Activated T-cell treated with anti-CD3 and anti-CD28 coated beads, Interleukin-2, amount 50 U/mL, for 24 hours (primary cell): ENCODE results near the gene COQ9.

ENCODE experiments used
- DNase-seq: peaks from one replicate; pipeline ENCODE4 v3.0.0-alpha.2; 2020
- H3K27ac Mint-ChIP-seq: 2 replicates; pipeline ENCODE4 v1.8.0; 2020; ENCODE audit warnings: mild to moderate bottlenecking, mixed read lengths
- H3K27me3 Mint-ChIP-seq: 2 replicates; pipeline ENCODE4 v1.8.0; 2020; ENCODE audit warnings: mixed read lengths
- H3K36me3 Mint-ChIP-seq: 2 replicates; pipeline ENCODE4 v1.8.0; 2020; ENCODE audit warnings: low read depth, mixed read lengths
- H3K4me1 Mint-ChIP-seq: 2 replicates; pipeline ENCODE4 v1.8.0; 2020; ENCODE audit warnings: low read depth, mixed read lengths
- H3K4me3 Mint-ChIP-seq: 2 replicates; pipeline ENCODE4 v1.8.0; 2020; ENCODE audit warnings: mild to moderate bottlenecking, moderate library complexity, mixed read lengths
- H3K9me3 Mint-ChIP-seq: 2 replicates; pipeline ENCODE4 v1.8.0; 2020; ENCODE audit warnings: mixed read lengths

The COQ9 gene

GRCh38 chr16:57501492-57501891, 54.2 kb downstream of the COQ9 start:
- H3K4me1 Mint-ChIP-seq: peaks cover 9% of the 10 kb centered on the region
- no peaks in the 10 kb centered on the region for H3K9me3 Mint-ChIP-seq
- no peaks in the 10 kb centered on the region for H3K36me3 Mint-ChIP-seq
- H3K27me3 Mint-ChIP-seq: no peaks in the 10 kb centered on the region
- H3K4me3 Mint-ChIP-seq: no peak overlapping the region
- H3K27ac Mint-ChIP-seq: no peak overlapping the region
- DNase-seq: no peak

- no peaks in the 10 kb centered on the region for H3K27me3 Mint-ChIP-seq
- no peaks in the 10 kb centered on the region for H3K36me3 Mint-ChIP-seq
- H3K4me1 Mint-ChIP-seq: peaks cover 9% of the 10 kb centered on the region
- no peak for DNase-seq
- no peak overlapping the region for H3K4me3 Mint-ChIP-seq
- H3K27ac Mint-ChIP-seq: no peak overlapping the region
- no peaks in the 10 kb centered on the region for H3K9me3 Mint-ChIP-seq
Measured at GRCh38 chr16:57502048-57502775, 54.9 kb downstream of the COQ9 start.

- Mint-ChIP-seq H3K4me1 (peaks cover 9% of the 10 kb centered on the region), H3K9me3 (no peaks in the 10 kb centered on the region), H3K27me3 (no peaks in the 10 kb centered on the region), H3K36me3 (no peaks in the 10 kb centered on the region), H3K4me3 (no peak overlapping the region), H3K27ac (no peak overlapping the region)
- no peak for DNase-seq
Measured at GRCh38 chr16:57503366-57503765, 56.1 kb downstream of the COQ9 start.

- no peak for DNase-seq
- H3K27me3 Mint-ChIP-seq: no peaks in the 10 kb centered on the region
- H3K27ac Mint-ChIP-seq: no peak overlapping the region
- no peak overlapping the region for H3K4me3 Mint-ChIP-seq
- no peaks in the 10 kb centered on the region for H3K9me3 Mint-ChIP-seq
- H3K36me3 Mint-ChIP-seq: no peaks in the 10 kb centered on the region
- H3K4me1 Mint-ChIP-seq: peaks cover 9% of the 10 kb centered on the region
Measured at GRCh38 chr16:57504001-57504400, 56.7 kb downstream of the COQ9 start.

- Mint-ChIP-seq H3K9me3 (no peaks in the 10 kb centered on the region), H3K4me3 (no peak overlapping the region), H3K27me3 (no peaks in the 10 kb centered on the region), H3K4me1 (peaks cover 9% of the 10 kb centered on the region), H3K36me3 (no peaks in the 10 kb centered on the region), H3K27ac (no peak overlapping the region)
- no peak for DNase-seq
Measured at GRCh38 chr16:57504491-57504890, 57.2 kb downstream of the COQ9 start.

- no peaks in the 10 kb centered on the region for H3K9me3 Mint-ChIP-seq
- H3K27me3 Mint-ChIP-seq: no peaks in the 10 kb centered on the region
- no peaks in the 10 kb centered on the region for H3K36me3 Mint-ChIP-seq
- H3K4me3 Mint-ChIP-seq: no peak overlapping the region
- H3K27ac Mint-ChIP-seq: no peak overlapping the region
- H3K4me1 Mint-ChIP-seq: peaks cover 9% of the 10 kb centered on the region
- no peak for DNase-seq
Measured at GRCh38 chr16:57505169-57505568, 57.9 kb downstream of the COQ9 start.

- peaks cover 6% of the 10 kb centered on the region for H3K36me3 Mint-ChIP-seq
- no peak overlapping the region for H3K27ac Mint-ChIP-seq
- no peak for DNase-seq
- no peaks in the 10 kb centered on the region for H3K4me1 Mint-ChIP-seq
- no peaks in the 10 kb centered on the region for H3K27me3 Mint-ChIP-seq
- H3K4me3 Mint-ChIP-seq: no peak overlapping the region
- no peaks in the 10 kb centered on the region for H3K9me3 Mint-ChIP-seq
Measured at GRCh38 chr16:57507136-57508034, 60.1 kb downstream of the COQ9 start.

- no peak overlapping the region for H3K4me3 Mint-ChIP-seq
- H3K27ac Mint-ChIP-seq: no peak overlapping the region
- H3K9me3 Mint-ChIP-seq: no peaks in the 10 kb centered on the region
- no peaks in the 10 kb centered on the region for H3K27me3 Mint-ChIP-seq
- H3K4me1 Mint-ChIP-seq: no peaks in the 10 kb centered on the region
- no peak for DNase-seq
- peaks cover 11% of the 10 kb centered on the region for H3K36me3 Mint-ChIP-seq
Measured at GRCh38 chr16:57508035-57508425, 60.8 kb downstream of the COQ9 start.

GRCh38 chr16:57509231-57509923, 62.1 kb downstream of the COQ9 start:
- peaks cover 21% of the 10 kb centered on the region for H3K36me3 Mint-ChIP-seq
- H3K4me3 Mint-ChIP-seq: no peak overlapping the region
- no peaks in the 10 kb centered on the region for H3K27me3 Mint-ChIP-seq
- no peak overlapping the region for H3K27ac Mint-ChIP-seq
- H3K4me1 Mint-ChIP-seq: no peaks in the 10 kb centered on the region
- no peak for DNase-seq
- H3K9me3 Mint-ChIP-seq: no peaks in the 10 kb centered on the region

- DNase-seq: no peak
- Mint-ChIP-seq H3K36me3 (peaks cover 24% of the 10 kb centered on the region), H3K27me3 (no peaks in the 10 kb centered on the region), H3K4me1 (no peaks in the 10 kb centered on the region), H3K4me3 (no peak overlapping the region), H3K27ac (no peak overlapping the region), H3K9me3 (no peaks in the 10 kb centered on the region)
Measured at GRCh38 chr16:57510016-57510871, 63.0 kb downstream of the COQ9 start.
